ENCODE measurements around the gene ACACB. TPM values are rescaled to one million over a fixed set of nuclear protein-coding genes. Genes with fewer than 3 reads are reported as not detected.
A peak's percentile ranks its signal among the peaks of the same experiment; 100 is the strongest.

ACACB gene
- polyA plus RNA-seq (ENCODE audit: insufficient read length in 3 of 3) = 10 to 100 TPM; 15.5 to 17.3 (median 15.6) TPM

- no peak for DNase-seq (ENCODE audit: low read depth in 3 of 3, low spot score in 2 of 3)
Observed at GRCh38 chr12:109115758-109116610, at the start of gene ACACB. Gene ACACB, plus strand, starts transcription at chr12:109116587. Its CDS starts 22,819 bp downstream, at chr12:109139406.

- no peak for DNase-seq (ENCODE audit: low read depth in 3 of 3, low spot score in 2 of 3)
Observed at GRCh38 chr12:109069307-109070271, 46.8 kb upstream of the ACACB start.

GRCh38 chr12:109074866-109075265 lies 41.5 kb upstream of the ACACB start:
- DNase-seq (ENCODE audit: low read depth in 3 of 3, low spot score in 2 of 3) = no peak

- no peak for DNase-seq (ENCODE audit: low read depth in 3 of 3, low spot score in 2 of 3)
Observed at GRCh38 chr12:109082751-109083150, 33.6 kb upstream of the ACACB start.

GRCh38 chr12:109084425-109084824 lies 32.0 kb upstream of the ACACB start:
- DNase-seq (ENCODE audit: low read depth in 3 of 3, low spot score in 2 of 3) = no peak

- DNase-seq (ENCODE audit: low read depth in 3 of 3, low spot score in 2 of 3) = no peak
Observed at GRCh38 chr12:109085590-109085989, 30.8 kb upstream of the ACACB start.

GRCh38 chr12:109087250-109087649 lies 29.1 kb upstream of the ACACB start:
- no peak for DNase-seq (ENCODE audit: low read depth in 3 of 3, low spot score in 2 of 3)

GRCh38 chr12:109088818-109089217 lies 27.6 kb upstream of the ACACB start:
- no peak for DNase-seq (ENCODE audit: low read depth in 3 of 3, low spot score in 2 of 3)

GRCh38 chr12:109089683-109090082 lies 26.7 kb upstream of the ACACB start:
- DNase-seq (ENCODE audit: low read depth in 3 of 3, low spot score in 2 of 3) = no peak

GRCh38 chr12:109092497-109093021 lies 23.8 kb upstream of the ACACB start:
- DNase-seq (ENCODE audit: low read depth in 3 of 3, low spot score in 2 of 3) = no peak

- DNase-seq (ENCODE audit: low read depth in 3 of 3, low spot score in 2 of 3) = peak in 2 of 3 donors; percentile 79 to 88
Observed at GRCh38 chr12:109093022-109093918, 23.1 kb upstream of the ACACB start, which contains the start of gene ALKBH2. Gene ALKBH2, minus strand, starts transcription at chr12:109093472. Its CDS starts 686 bp downstream, at chr12:109092786.

GRCh38 chr12:109097140-109097434 lies 19.3 kb upstream of the ACACB start:
- DNase-seq (ENCODE audit: low read depth in 3 of 3, low spot score in 2 of 3) = no peak

GRCh38 chr12:109097435-109098182 lies 18.8 kb upstream of the ACACB start, which contains the start of gene UNG:
Gene UNG, plus strand, starts transcription at chr12:109097597. Its CDS starts 83 bp downstream, at chr12:109097680.
- DNase-seq (ENCODE audit: low read depth in 3 of 3, low spot score in 2 of 3) = peak in 2 of 3 donors; percentile 86 to 96

- DNase-seq (ENCODE audit: low read depth in 3 of 3, low spot score in 2 of 3) = peak in 1 of 3 donors; percentile 73
Observed at GRCh38 chr12:109098183-109098604, 18.2 kb upstream of the ACACB start.

GRCh38 chr12:109098651-109099050 lies 17.7 kb upstream of the ACACB start:
- DNase-seq (ENCODE audit: low read depth in 3 of 3, low spot score in 2 of 3) = no peak

GRCh38 chr12:109099431-109100020 lies 16.9 kb upstream of the ACACB start:
- no peak for DNase-seq (ENCODE audit: low read depth in 3 of 3, low spot score in 2 of 3)

GRCh38 chr12:109100741-109101140 lies 15.6 kb upstream of the ACACB start:
- DNase-seq (ENCODE audit: low read depth in 3 of 3, low spot score in 2 of 3) = no peak

GRCh38 chr12:109102491-109102890 lies 13.9 kb upstream of the ACACB start:
- DNase-seq (ENCODE audit: low read depth in 3 of 3, low spot score in 2 of 3) = no peak

GRCh38 chr12:109105176-109105575 lies 11.2 kb upstream of the ACACB start:
- no peak for DNase-seq (ENCODE audit: low read depth in 3 of 3, low spot score in 2 of 3)

Measured in right renal cortex interstitium (tissue), 3 donors.